Neural cell (in vitro differentiated cells): ENCODE data around the gene CLCNKB.

Experiments
- POLR2AphosphoS5 ChIP-seq: IDR thresholded peaks from 2 replicates; pipeline ENCODE4 v1.6.1; 2012
- RAD21 ChIP-seq: fragments of 450-650 bp; conservative IDR thresholded peaks from 2 replicates; pipeline ENCODE4 v1.6.1; 2014; ENCODE audit warnings: antibody characterized with exemption, mild to moderate bottlenecking, moderate library complexity
- SMC3 ChIP-seq: fragments of 450-650 bp; conservative IDR thresholded peaks from 2 replicates; pipeline ENCODE4 v1.6.1; 2014; ENCODE audit warnings: antibody characterized with exemption, mild to moderate bottlenecking, moderate library complexity; ENCODE audit not compliant: poor library complexity
- TAF1 ChIP-seq: IDR thresholded peaks from 2 replicates; pipeline ENCODE4 v1.6.1; 2012; ENCODE audit warnings: low read depth
- TF ChIP-seq, protein P1 (sequence below): fragments of 450-650 bp; IDR thresholded peaks from 2 replicates; pipeline ENCODE4 v1.5.1; 2014; ENCODE audit warnings: antibody characterized with exemption, mild to moderate bottlenecking, moderate library complexity; ENCODE audit not compliant: poor library complexity, severe bottlenecking
- TF ChIP-seq, protein P2 (sequence below): IDR thresholded peaks from 2 replicates; pipeline ENCODE4 v1.6.1; 2012; ENCODE audit warnings: borderline replicate concordance

DNA sequence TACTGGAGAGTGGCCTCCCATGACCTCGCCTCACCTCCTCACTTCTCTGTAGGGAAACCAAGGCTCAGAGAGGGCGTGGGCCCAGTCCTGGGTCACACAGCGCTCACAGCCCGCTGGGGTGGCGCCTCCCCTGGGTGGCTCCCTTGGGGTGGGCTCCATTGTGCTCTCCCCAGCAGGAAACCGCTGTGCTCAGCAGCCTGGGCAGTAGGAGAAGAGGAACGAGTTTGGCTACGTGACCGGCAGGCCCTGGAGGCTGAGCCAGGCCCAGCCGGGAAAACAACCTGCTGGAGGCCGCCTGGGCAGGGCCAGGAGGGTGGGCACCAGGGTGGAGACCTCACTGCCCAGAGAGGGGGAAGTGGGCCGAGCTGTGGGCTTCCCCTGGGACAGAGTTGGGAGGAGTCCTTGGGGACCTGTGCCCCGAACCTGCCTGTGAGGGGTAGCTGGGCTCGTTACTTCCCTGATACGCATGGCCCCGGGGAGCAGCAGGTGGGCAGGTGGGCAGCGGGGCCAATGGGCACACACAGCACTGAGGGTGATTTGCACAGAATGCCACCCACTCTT lies 44.8 kb downstream of the CLCNKB start:
- TF ChIP-seq, protein P1, sequence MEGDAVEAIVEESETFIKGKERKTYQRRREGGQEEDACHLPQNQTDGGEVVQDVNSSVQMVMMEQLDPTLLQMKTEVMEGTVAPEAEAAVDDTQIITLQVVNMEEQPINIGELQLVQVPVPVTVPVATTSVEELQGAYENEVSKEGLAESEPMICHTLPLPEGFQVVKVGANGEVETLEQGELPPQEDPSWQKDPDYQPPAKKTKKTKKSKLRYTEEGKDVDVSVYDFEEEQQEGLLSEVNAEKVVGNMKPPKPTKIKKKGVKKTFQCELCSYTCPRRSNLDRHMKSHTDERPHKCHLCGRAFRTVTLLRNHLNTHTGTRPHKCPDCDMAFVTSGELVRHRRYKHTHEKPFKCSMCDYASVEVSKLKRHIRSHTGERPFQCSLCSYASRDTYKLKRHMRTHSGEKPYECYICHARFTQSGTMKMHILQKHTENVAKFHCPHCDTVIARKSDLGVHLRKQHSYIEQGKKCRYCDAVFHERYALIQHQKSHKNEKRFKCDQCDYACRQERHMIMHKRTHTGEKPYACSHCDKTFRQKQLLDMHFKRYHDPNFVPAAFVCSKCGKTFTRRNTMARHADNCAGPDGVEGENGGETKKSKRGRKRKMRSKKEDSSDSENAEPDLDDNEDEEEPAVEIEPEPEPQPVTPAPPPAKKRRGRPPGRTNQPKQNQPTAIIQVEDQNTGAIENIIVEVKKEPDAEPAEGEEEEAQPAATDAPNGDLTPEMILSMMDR = no peak
- TF ChIP-seq POLR2AphosphoS5 (no peak), SMC3 (no peak), TAF1 (no peak), RAD21 (no peak)
- TF ChIP-seq, protein P2, sequence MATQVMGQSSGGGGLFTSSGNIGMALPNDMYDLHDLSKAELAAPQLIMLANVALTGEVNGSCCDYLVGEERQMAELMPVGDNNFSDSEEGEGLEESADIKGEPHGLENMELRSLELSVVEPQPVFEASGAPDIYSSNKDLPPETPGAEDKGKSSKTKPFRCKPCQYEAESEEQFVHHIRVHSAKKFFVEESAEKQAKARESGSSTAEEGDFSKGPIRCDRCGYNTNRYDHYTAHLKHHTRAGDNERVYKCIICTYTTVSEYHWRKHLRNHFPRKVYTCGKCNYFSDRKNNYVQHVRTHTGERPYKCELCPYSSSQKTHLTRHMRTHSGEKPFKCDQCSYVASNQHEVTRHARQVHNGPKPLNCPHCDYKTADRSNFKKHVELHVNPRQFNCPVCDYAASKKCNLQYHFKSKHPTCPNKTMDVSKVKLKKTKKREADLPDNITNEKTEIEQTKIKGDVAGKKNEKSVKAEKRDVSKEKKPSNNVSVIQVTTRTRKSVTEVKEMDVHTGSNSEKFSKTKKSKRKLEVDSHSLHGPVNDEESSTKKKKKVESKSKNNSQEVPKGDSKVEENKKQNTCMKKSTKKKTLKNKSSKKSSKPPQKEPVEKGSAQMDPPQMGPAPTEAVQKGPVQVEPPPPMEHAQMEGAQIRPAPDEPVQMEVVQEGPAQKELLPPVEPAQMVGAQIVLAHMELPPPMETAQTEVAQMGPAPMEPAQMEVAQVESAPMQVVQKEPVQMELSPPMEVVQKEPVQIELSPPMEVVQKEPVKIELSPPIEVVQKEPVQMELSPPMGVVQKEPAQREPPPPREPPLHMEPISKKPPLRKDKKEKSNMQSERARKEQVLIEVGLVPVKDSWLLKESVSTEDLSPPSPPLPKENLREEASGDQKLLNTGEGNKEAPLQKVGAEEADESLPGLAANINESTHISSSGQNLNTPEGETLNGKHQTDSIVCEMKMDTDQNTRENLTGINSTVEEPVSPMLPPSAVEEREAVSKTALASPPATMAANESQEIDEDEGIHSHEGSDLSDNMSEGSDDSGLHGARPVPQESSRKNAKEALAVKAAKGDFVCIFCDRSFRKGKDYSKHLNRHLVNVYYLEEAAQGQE = no peak
